PC-3 (cell line): ENCODE measurements around the gene FBXL7. TPM values are rescaled to one million over a fixed set of nuclear protein-coding genes. Genes with fewer than 3 reads are reported as not detected.

ENCODE experiments used
- ATAC-seq: fragments of 200-7000 bp; cut with Tn5 transposase; 2 replicates; pipeline ENCODE4 v1.9.1; 2020; ENCODE audit warnings: mild to moderate bottlenecking, moderate library complexity
- BruUV-seq: library from RNA; stranded (reverse); fragments of 400-500 nt; replicated peaks from 2 replicates; lab custom pipeline; 2021; lab: Mats Ljungman, UMichigan
- CTCF ChIA-PET: fragments of 300-600 bp; sonication (Branson Sonifier 250); formaldehyde crosslinking; loops from one replicate; lab custom pipeline; 2022; ENCODE audit warnings: antibody characterized with exemption; lab: Charles Lee
- POLR2A ChIA-PET: fragments of 300-600 bp; sonication (Branson Sonifier 250); formaldehyde crosslinking; loops from one replicate; lab custom pipeline; 2022; ENCODE audit warnings: antibody characterized with exemption; ENCODE audit not compliant: unreplicated experiment; lab: Charles Lee
- DNase-seq: peaks from one replicate; pipeline ENCODE4 v3.0.0-alpha.2; 2015
- H2AFZ ChIP-seq: fragments of 300-600 bp; sonication (generic); 2 replicates; pipeline ENCODE4 v1.6.0; 2016; ENCODE audit warnings: antibody characterized with exemption, low read length
- H3F3A ChIP-seq: fragments of 300-600 bp; sonication (generic); one replicate; pipeline ENCODE4 v1.6.0; 2017; ENCODE audit warnings: antibody characterized with exemption, low read length, control low read depth, mild to moderate bottlenecking; ENCODE audit not compliant: unreplicated experiment
- H3K27ac ChIP-seq: fragments of 300-600 bp; sonication (generic); 2 replicates; pipeline ENCODE4 v1.5.1; 2016; ENCODE audit warnings: mild to moderate bottlenecking, low read length
- H3K27me3 ChIP-seq: fragments of 300-600 bp; sonication (generic); 2 replicates; pipeline ENCODE4 v1.6.1; 2016; ENCODE audit warnings: low read length, mixed read lengths
- H3K36me3 ChIP-seq: fragments of 300-600 bp; sonication (generic); 2 replicates; pipeline ENCODE4 v1.6.1; 2016; ENCODE audit warnings: low read depth, mixed run types, low read length, mixed read lengths
- H3K4me1 ChIP-seq: fragments of 300-600 bp; sonication (generic); 2 replicates; pipeline ENCODE4 v1.5.1; 2016; ENCODE audit warnings: low read length; ENCODE audit not compliant: insufficient read depth
- H3K4me2 ChIP-seq: fragments of 300-600 bp; sonication (generic); 2 replicates; pipeline ENCODE4 v1.6.0; 2016; ENCODE audit warnings: low read length
- H3K4me3 ChIP-seq: fragments of 300-600 bp; sonication (generic); 2 replicates; pipeline ENCODE4 v1.5.1; 2016; ENCODE audit warnings: mild to moderate bottlenecking, low read length, mixed read lengths
- H3K79me2 ChIP-seq: fragments of 300-600 bp; sonication (generic); 2 replicates; pipeline ENCODE4 v1.6.1; 2017; ENCODE audit warnings: low read length, mixed read lengths
- H3K9ac ChIP-seq: fragments of 300-600 bp; sonication (generic); 2 replicates; pipeline ENCODE4 v1.6.0; 2016; ENCODE audit warnings: mild to moderate bottlenecking, low read length
- H3K9me2 ChIP-seq: fragments of 300-600 bp; sonication (generic); replicated peaks from 2 replicates; pipeline ENCODE4 v1.6.1; 2016; ENCODE audit warnings: mixed run types, low read length, mixed read lengths
- H3K9me3 ChIP-seq: fragments of 300-600 bp; sonication (generic); 2 replicates; pipeline ENCODE4 v1.6.1; 2016; ENCODE audit warnings: low read length, mixed read lengths
- H4K20me1 ChIP-seq: fragments of 300-600 bp; sonication (generic); 2 replicates; pipeline ENCODE4 v1.6.1; 2016; ENCODE audit warnings: low read length, mixed read lengths
- EZH2 ChIP-seq: fragments of 300-600 bp; sonication (generic); IDR thresholded peaks from one replicate; pipeline ENCODE4 v1.6.1; 2017; ENCODE audit warnings: antibody characterized with exemption, mild to moderate bottlenecking, low read length; ENCODE audit not compliant: unreplicated experiment
- EZH2phosphoT487 ChIP-seq: fragments of 300-600 bp; sonication (generic); IDR thresholded peaks from 2 replicates; pipeline ENCODE4 v1.6.1; 2018; ENCODE audit warnings: mild to moderate bottlenecking, antibody characterized with exemption, low read length, borderline replicate concordance
- intact Hi-C: fragments of 100-400 bp; cut with micrococcal nuclease; formaldehyde crosslinking; loops from 2 replicates; pipeline ENCODE4 v1.9.0; 2023
- total RNA-seq: library from RNA; depleted of rRNA; stranded (reverse); fragments of >200 nt; gene quantifications from 2 replicates; pipeline ENCODE4 v1.2.3, GENCODE V29; 2014
- TF ChIP-seq, protein P1 (sequence below): fragments of 300-600 bp; sonication (generic); conservative IDR thresholded peaks from 2 replicates; pipeline ENCODE4 v1.5.1; 2017; ENCODE audit warnings: antibody characterized with exemption, low read depth, mild to moderate bottlenecking, low read length

FBXL7 gene
- total RNA-seq, 1 experiment from 2014 or later = 0.18 TPM

DNA sequence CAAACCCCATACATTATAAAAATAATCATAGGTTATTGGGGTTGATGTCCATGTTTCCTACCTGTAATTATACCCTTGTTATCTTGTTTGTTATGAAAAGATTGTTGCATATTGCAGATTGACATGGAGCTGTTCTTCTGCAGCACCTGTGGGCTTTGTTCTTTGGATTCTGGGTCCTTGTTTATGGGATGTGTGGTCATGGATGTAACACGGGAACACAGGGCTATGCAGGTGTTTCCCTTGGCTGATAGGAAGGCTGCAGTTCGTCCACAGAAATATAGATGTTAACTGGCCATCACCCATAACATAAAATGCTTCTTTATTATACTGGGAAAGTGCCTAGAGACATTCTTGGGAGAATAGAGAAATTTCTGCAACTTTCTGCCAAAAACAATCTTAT, 77.9 kb downstream of the FBXL7 start:
- Histone ChIP-seq H3K9me3 (peaks cover 35% of the 10 kb centered on the region), H3K79me2 (no peaks in the 10 kb centered on the region), H3F3A (no peaks in the 10 kb centered on the region), H3K36me3 (no peaks in the 10 kb centered on the region), H3K9me2 (no peaks in the 10 kb centered on the region), H3K4me1 (no peaks in the 10 kb centered on the region), H3K4me2 (no peak overlapping the region), H4K20me1 (no peaks in the 10 kb centered on the region), H2AFZ (no peak overlapping the region), H3K27me3 (no peaks in the 10 kb centered on the region), H3K4me3 (no peak overlapping the region), H3K9ac (no peak overlapping the region), H3K27ac (no peak overlapping the region)
- ChIA-PET CTCF (no interaction called here), POLR2A (no interaction called here)
- DNase-seq (no peak), ATAC-seq (no peak)
- TF ChIP-seq EZH2 (no peak), EZH2phosphoT487 (no peak)
- TF ChIP-seq, protein P1, sequence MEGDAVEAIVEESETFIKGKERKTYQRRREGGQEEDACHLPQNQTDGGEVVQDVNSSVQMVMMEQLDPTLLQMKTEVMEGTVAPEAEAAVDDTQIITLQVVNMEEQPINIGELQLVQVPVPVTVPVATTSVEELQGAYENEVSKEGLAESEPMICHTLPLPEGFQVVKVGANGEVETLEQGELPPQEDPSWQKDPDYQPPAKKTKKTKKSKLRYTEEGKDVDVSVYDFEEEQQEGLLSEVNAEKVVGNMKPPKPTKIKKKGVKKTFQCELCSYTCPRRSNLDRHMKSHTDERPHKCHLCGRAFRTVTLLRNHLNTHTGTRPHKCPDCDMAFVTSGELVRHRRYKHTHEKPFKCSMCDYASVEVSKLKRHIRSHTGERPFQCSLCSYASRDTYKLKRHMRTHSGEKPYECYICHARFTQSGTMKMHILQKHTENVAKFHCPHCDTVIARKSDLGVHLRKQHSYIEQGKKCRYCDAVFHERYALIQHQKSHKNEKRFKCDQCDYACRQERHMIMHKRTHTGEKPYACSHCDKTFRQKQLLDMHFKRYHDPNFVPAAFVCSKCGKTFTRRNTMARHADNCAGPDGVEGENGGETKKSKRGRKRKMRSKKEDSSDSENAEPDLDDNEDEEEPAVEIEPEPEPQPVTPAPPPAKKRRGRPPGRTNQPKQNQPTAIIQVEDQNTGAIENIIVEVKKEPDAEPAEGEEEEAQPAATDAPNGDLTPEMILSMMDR = no peak
- intact Hi-C loops = no loop called here
- no TSS peak for BruUV-seq

DNA sequence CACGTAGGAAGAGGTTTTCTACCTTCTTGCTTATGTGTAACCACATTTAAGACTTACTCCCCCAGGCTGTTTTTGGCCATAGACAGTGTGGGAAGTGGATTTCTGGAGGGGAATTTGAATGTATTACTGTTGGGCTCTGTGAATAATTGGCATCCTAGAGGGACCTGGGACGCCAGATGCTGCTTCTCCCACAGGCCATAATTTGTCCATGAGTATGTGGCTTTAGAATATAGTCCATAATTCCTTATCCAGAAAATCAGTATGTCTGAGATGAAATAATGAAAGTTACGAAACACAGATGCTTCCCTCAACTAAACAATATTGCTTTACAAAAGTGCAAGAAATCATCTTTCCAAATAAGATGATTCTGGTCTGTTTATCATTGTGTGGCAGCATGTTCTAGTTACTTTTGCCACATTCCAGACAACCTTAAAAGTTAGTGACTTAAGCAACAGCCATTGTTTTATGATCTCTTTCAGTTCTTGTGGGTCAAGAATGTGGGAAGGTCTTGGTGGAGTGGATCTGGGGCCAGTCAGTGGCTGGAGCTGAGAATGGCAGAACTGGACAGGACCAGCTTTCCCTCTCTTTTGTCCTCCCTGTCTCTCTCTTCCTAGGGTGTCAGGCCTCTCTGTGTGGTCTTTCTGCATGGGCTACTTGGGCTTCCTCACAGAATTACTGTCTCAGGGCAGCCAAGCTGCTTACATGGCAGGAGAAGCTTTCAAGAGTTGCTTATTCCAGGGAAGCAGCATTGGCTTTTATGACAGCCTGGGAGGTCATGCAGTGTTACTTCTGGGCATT, 79.4 kb downstream of the FBXL7 start:
- ATAC-seq = no peak
- no peak for DNase-seq
- no peaks in the 10 kb centered on the region for H3K27me3 ChIP-seq
- BruUV-seq = no TSS peak
- no peaks in the 10 kb centered on the region for H3K9me2 ChIP-seq
- H3K4me1 ChIP-seq = no peaks in the 10 kb centered on the region
- H3K27ac ChIP-seq = no peak overlapping the region
- no peak overlapping the region for H3K9ac ChIP-seq
- H3K36me3 ChIP-seq = no peaks in the 10 kb centered on the region
- no peaks in the 10 kb centered on the region for H3K79me2 ChIP-seq
- CTCF ChIA-PET = no interaction called here
- intact Hi-C loops = no loop called here
- TF ChIP-seq, protein P1 = no peak
- TF ChIP-seq EZH2 = no peak
- peaks cover 39% of the 10 kb centered on the region for H3K9me3 ChIP-seq
- no peak overlapping the region for H2AFZ ChIP-seq
- POLR2A ChIA-PET = no interaction called here
- H4K20me1 ChIP-seq = no peaks in the 10 kb centered on the region
- no peak overlapping the region for H3K4me2 ChIP-seq
- no peaks in the 10 kb centered on the region for H3F3A ChIP-seq
- H3K4me3 ChIP-seq = no peak overlapping the region

DNA sequence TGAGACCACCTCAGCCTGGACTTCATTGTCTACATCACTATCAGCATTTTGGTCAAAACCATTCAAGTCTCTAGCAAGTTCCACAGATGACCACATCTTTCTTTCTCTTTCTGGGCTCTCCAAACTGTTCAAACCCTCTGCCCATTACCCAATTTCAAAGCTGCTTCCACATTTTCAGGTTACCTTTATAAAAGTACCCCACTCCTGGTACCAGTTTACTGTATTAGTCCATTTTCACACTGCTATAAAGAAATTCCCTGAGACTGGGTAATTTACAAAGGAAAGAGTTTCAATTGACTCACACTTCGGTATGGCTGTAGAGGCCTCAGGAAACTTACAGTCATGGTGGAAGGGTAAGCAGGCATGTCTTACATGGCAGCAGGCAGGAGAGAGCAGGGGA, 84.5 kb downstream of the FBXL7 start:
- Histone ChIP-seq H3K9me2 (no peaks in the 10 kb centered on the region), H3K4me3 (no peak overlapping the region), H3K27me3 (no peaks in the 10 kb centered on the region), H3K9me3 (peaks cover 38% of the 10 kb centered on the region), H2AFZ (no peak overlapping the region), H3K36me3 (no peaks in the 10 kb centered on the region), H3K27ac (no peak overlapping the region), H3K9ac (no peak overlapping the region), H3F3A (no peaks in the 10 kb centered on the region), H4K20me1 (no peaks in the 10 kb centered on the region), H3K79me2 (no peaks in the 10 kb centered on the region), H3K4me1 (no peaks in the 10 kb centered on the region), H3K4me2 (no peak overlapping the region)
- no TSS peak for BruUV-seq
- TF ChIP-seq EZH2 = no peak
- no peak for TF ChIP-seq EZH2phosphoT487
- TF ChIP-seq, protein P1 = no peak
- no peak for ATAC-seq
- ChIA-PET POLR2A (no interaction called here), CTCF (no interaction called here)
- DNase-seq = no peak
- intact Hi-C loops = no loop called here
